Endothelial cell of umbilical vein (primary cell): Measurements from ENCODE around the gene LRCH3. TPM values are rescaled to one million over a fixed set of nuclear protein-coding genes. Genes with fewer than 3 reads are reported as not detected.

Experiments used
- BruUV-seq: library from RNA; stranded (reverse); fragments of 400-500 nt; replicated peaks from 2 replicates; lab custom pipeline; 2021; lab: Mats Ljungman, UMichigan
- CTCF ChIA-PET: fragments of 300-600, 350-600 bp; sonication (Branson Sonifier 250); formaldehyde crosslinking; loops from one replicate; lab custom pipeline; 2021; ENCODE audit warnings: antibody characterized with exemption, inconsistent platforms; lab: Charles Lee
- POLR2A ChIA-PET: fragments of 300-600, 350-600 bp; sonication (Branson Sonifier 250); formaldehyde crosslinking; loops from one replicate; lab custom pipeline; 2021; ENCODE audit warnings: antibody characterized with exemption, inconsistent platforms; lab: Charles Lee
- DNase-seq: peaks from one replicate; pipeline ENCODE4 v3.0.0-alpha.2; 2011; ENCODE audit warnings: low read depth, low spot score
- FAIRE-seq: peaks from 2 replicates; lab custom pipeline; 2011; peaks lifted over from hg19 to GRCh38; lab: Jason Lieb, UNC
- H2AFZ ChIP-seq: 2 replicates; pipeline ENCODE4 v1.6.0; 2012; ENCODE audit warnings: low read depth, low read length, control low read depth, inconsistent platforms
- H3K27ac ChIP-seq: 2 replicates; pipeline ENCODE4 v1.5.1; 2011; ENCODE audit warnings: low read depth, mild to moderate bottlenecking, control low read depth, low read length, moderate library complexity; ENCODE audit not compliant: insufficient read depth
- H3K27me3 ChIP-seq, 2 experiments: 2 replicates each; pipeline versions ENCODE4 v1.6.0 to v1.6.1; 2011; ENCODE audit warnings: low read length in 2 of 2, mixed read lengths in 1 of 2; ENCODE audit not compliant: control insufficient read depth in 2 of 2, insufficient read depth in 2 of 2
- H3K36me3 ChIP-seq, 2 experiments: 2 replicates in 1 of 2; 3 replicates in 1 of 2; pipeline ENCODE4 v1.5.1; 2011; ENCODE audit warnings: low read length in 2 of 2, mild to moderate bottlenecking in 1 of 2, moderate library complexity in 1 of 2; ENCODE audit not compliant: control insufficient read depth in 2 of 2, insufficient read depth in 2 of 2; ENCODE audit errors: extremely low read depth in 1 of 2
- H3K4me1 ChIP-seq: 3 replicates; pipeline ENCODE4 v1.5.1; 2011; ENCODE audit warnings: mild to moderate bottlenecking, low read length; ENCODE audit not compliant: control insufficient read depth, insufficient read depth; ENCODE audit errors: extremely low read depth
- H3K4me2 ChIP-seq: 2 replicates; pipeline ENCODE4 v1.6.1; 2011; ENCODE audit warnings: low read length, control low read depth, mixed read lengths; ENCODE audit not compliant: insufficient read depth
- H3K4me3 ChIP-seq, 3 experiments: fragments of 200-600 bp in 1 of 3; sonication (generic), shearing (Covaris generic) in 1 of 3; replicated peaks in 1 of 3; 2 replicates each; pipeline ENCODE4 v1.5.1; 2011 to 2016; ENCODE audit warnings: control low read depth in 3 of 3, low read length in 3 of 3, mild to moderate bottlenecking in 2 of 3, inconsistent platforms in 1 of 3, low read depth in 1 of 3, moderate library complexity in 1 of 3; ENCODE audit not compliant: insufficient read depth in 1 of 3
- H3K79me2 ChIP-seq: 2 replicates; pipeline ENCODE4 v1.6.0; 2012; ENCODE audit warnings: low read length, inconsistent platforms; ENCODE audit not compliant: control insufficient read depth, insufficient read depth
- H3K9ac ChIP-seq: replicated peaks from 2 replicates; pipeline ENCODE3; 2011; ENCODE audit warnings: low read length, control low read depth; ENCODE audit not compliant: insufficient read depth; ENCODE audit errors: extremely low read depth
- H3K9me1 ChIP-seq: replicated peaks from 3 replicates; pipeline ENCODE4 v1.6.0; 2011; ENCODE audit warnings: mild to moderate bottlenecking, low read length; ENCODE audit not compliant: control insufficient read depth, insufficient read depth; ENCODE audit errors: extremely low read depth
- H3K9me3 ChIP-seq: replicated peaks from 2 replicates; pipeline ENCODE4 v1.5.1; 2012; ENCODE audit warnings: low read length, inconsistent platforms; ENCODE audit not compliant: control insufficient read depth, insufficient read depth
- H4K20me1 ChIP-seq: replicated peaks from 2 replicates; pipeline ENCODE3; 2011; ENCODE audit warnings: mild to moderate bottlenecking, low read length; ENCODE audit not compliant: control insufficient read depth, insufficient read depth; ENCODE audit errors: extremely low read depth
- CTCF ChIP-seq, 2 donors: IDR thresholded peaks; 1 replicate in 1 of 2; 2 replicates in 1 of 2; pipeline ENCODE4 v1.5.1; 2011; ENCODE audit warnings: low read length in 2 of 2, mild to moderate bottlenecking in 2 of 2, moderate library complexity in 2 of 2, control low read depth in 1 of 2, inconsistent platforms in 1 of 2, low read depth in 1 of 2; ENCODE audit not compliant: insufficient read depth in 1 of 2; ENCODE audit errors: extremely low read depth in 1 of 2
- GATA2 ChIP-seq: IDR thresholded peaks from 2 replicates; pipeline ENCODE4 v1.7.0; 2011; ENCODE audit warnings: low read depth, mild to moderate bottlenecking, moderate library complexity, mixed read lengths, low read length; ENCODE audit not compliant: insufficient read length, insufficient read depth
- JUN ChIP-seq: IDR thresholded peaks from 2 replicates; pipeline ENCODE4 v1.6.1; 2011; ENCODE audit warnings: borderline replicate concordance, low read depth; ENCODE audit not compliant: insufficient read length, insufficient read depth
- MYC ChIP-seq: IDR thresholded peaks from one replicate; pipeline ENCODE4 v1.6.1; 2011; ENCODE audit warnings: mild to moderate bottlenecking, low read depth, low read length
- POLR2A ChIP-seq: IDR thresholded peaks from 2 replicates; pipeline ENCODE4 v1.6.1; 2012; ENCODE audit warnings: low read depth, mild to moderate bottlenecking, control low read depth, low read length
- dilution Hi-C: fragments of 300-500 bp; cut with MboI; formaldehyde crosslinking; loops from one replicate; pipeline ENCODE4 v1.15.0; 2019; ENCODE audit warnings: low sequenced_read_pairs; ENCODE audit not compliant: extremely low pct_ligation_motif_present
- intact Hi-C: fragments of 100-400 bp; cut with micrococcal nuclease; formaldehyde crosslinking; loops from one replicate; pipeline ENCODE4 v1.10.0; 2022
- polyA plus RNA-seq, 4 experiments: library from polyadenylated mRNA; depleted of rRNA in 3 of 4; stranded (reverse) in 3 of 4; unstranded in 1 of 4; fragments of >200 nt; gene quantifications; 2 replicates each; pipeline versions ENCODE4 v1.2.1 to v1.2.3, GENCODE V29; 2011 to 2012; ENCODE audit warnings: missing spikeins in 1 of 4
- total RNA-seq: library from RNA; stranded (reverse); gene quantifications from 2 replicates; pipeline ENCODE4 v1.2.3, GENCODE V29; 2021

The LRCH3 gene
- total and polyA plus RNA-seq, 2 donors (not counting 3 experiments of a cell fraction or from before 2014, with no cell fraction given): 43.9 to 60.3 TPM

GRCh38 chr3:197847866-197848401, 56.9 kb downstream of the LRCH3 start:
- Histone ChIP-seq H3K4me3 (peak overlapping the region in 2 of 3 experiments; percentile 5 to 13), H3K27me3 (no peaks in the 10 kb centered on the region), H2AFZ (no peak overlapping the region), H3K9ac (no peak overlapping the region), H4K20me1 (no peaks in the 10 kb centered on the region), H3K36me3 (peaks cover 8 to 19% of the 10 kb centered on the region in 2 experiments), H3K9me1 (no peaks in the 10 kb centered on the region), H3K4me1 (peaks cover 5% of the 10 kb centered on the region), H3K27ac (no peak overlapping the region), H3K4me2 (peak overlapping the region; percentile 75), H3K9me3 (no peaks in the 10 kb centered on the region), H3K79me2 (no peaks in the 10 kb centered on the region)
- dilution Hi-C loops (no loop called here), intact Hi-C loops (no loop called here)
- DNase-seq (peak; percentile 61), FAIRE-seq (no peak)
- no TSS peak for BruUV-seq
- TF ChIP-seq JUN: no peak
- no peak for TF ChIP-seq GATA2
- TF ChIP-seq POLR2A: no peak
- TF ChIP-seq MYC: no peak
- TF ChIP-seq CTCF (IDR thresholded peaks at IDR 0.05; ENCODE audit: extremely low read depth in 1 of 2, insufficient read depth in 1 of 2, low read depth in 1 of 2, low read length in 2 of 2): no peak
- CTCF ChIA-PET: interaction anchor here (0.8 to 1.0 kb wide), 2 partner anchors 8 to 249 kb away, joined by 3 read pairs; no protein-coding TSS in a partner anchor
- POLR2A ChIA-PET: no interaction called here
